Vein endothelial cell (primary cell): ENCODE data around the gene HIPK4. TPM values are rescaled to one million over a fixed set of nuclear protein-coding genes. Genes with fewer than 3 reads are reported as not detected.

ENCODE experiments used
- small RNA-seq: library from RNA; depleted of rRNA; stranded (forward); fragments of <200 nt; gene quantifications from one replicate; pipeline ENCODE3, GENCODE V24; 2012
- total RNA-seq: library from RNA; depleted of rRNA; stranded (reverse); fragments of >200 nt; gene quantifications from 2 replicates; pipeline ENCODE4 v1.2.3, GENCODE V29; 2012

Gene HIPK4
- under 0.01 and 0.10 TPM in 2 replicates for total RNA-seq

GRCh38 chr19:40390084-40390742 lies at the start of gene HIPK4:
Gene HIPK4 (minus strand): TSS chr19:40390181. CDS start chr19:40389902, 279 bp downstream.

GRCh38 chr19:40425450-40426287 lies 35.7 kb upstream of the HIPK4 start, which contains the start of gene SERTAD1:
Gene SERTAD1 (minus strand): TSS chr19:40425992. CDS start chr19:40423546, 2,446 bp downstream.

GRCh38 chr19:40413291-40413845 lies 23.4 kb upstream of the HIPK4 start, which contains the start of gene PRX:
Gene PRX (minus strand): TSS chr19:40413378. CDS start chr19:40407932, 5,446 bp downstream.

GRCh38 chr19:40348125-40348913 lies 41.7 kb downstream of the HIPK4 start, which contains the start of the genes C19orf47 and PLD3:
Gene C19orf47 (minus strand): TSS chr19:40348397. CDS start chr19:40341857, 6,540 bp downstream.
Gene PLD3 (plus strand): TSS chr19:40348695. CDS start chr19:40366484, 17,789 bp downstream.

Small RNAs within 50 kb of the gene (small RNA-seq; reads per million reads assigned to genes)
- gene MIR6796 (not detected), gene RF00019 (not detected)

Other genes with a start within 250 kb of the HIPK4 start
- 8.5 and 8.7 TPM in 2 replicates for gene MAP3K10, start 198.8 kb downstream of the HIPK4 start, total RNA-seq
- not detected in 2 replicates for gene TTC9B, start 171.8 kb downstream of the HIPK4 start, total RNA-seq
- under 0.01 TPM in 1 of 2 replicates, not detected in the other for gene CCNP, start 163.5 kb downstream of the HIPK4 start, total RNA-seq
- gene AKT2, start 104.8 kb downstream of the HIPK4 start, total RNA-seq, result 40.0 and 45.1 TPM in 2 replicates
- gene C19orf47, start 41.8 kb downstream of the HIPK4 start, total RNA-seq, result 7.3 and 7.8 TPM in 2 replicates
- 202 and 270 TPM in 2 replicates for gene PLD3, start 41.5 kb downstream of the HIPK4 start, total RNA-seq
- 1.2 and 1.3 TPM in 2 replicates for gene PRX, start 23.2 kb upstream of the HIPK4 start, total RNA-seq
- 11.4 and 16.3 TPM in 2 replicates for gene SERTAD1, start 35.8 kb upstream of the HIPK4 start, total RNA-seq
- 28.3 and 34.3 TPM in 2 replicates for gene SERTAD3, start 54.2 kb upstream of the HIPK4 start, total RNA-seq
- gene BLVRB, start 75.6 kb upstream of the HIPK4 start, total RNA-seq, result 41.4 and 51.0 TPM in 2 replicates
- gene SPTBN4, start 76.8 kb upstream of the HIPK4 start, total RNA-seq, result not detected in 2 replicates
- 20.2 and 29.7 TPM in 2 replicates for gene SHKBP1, start 186.7 kb upstream of the HIPK4 start, total RNA-seq
- gene LTBP4, start 211.2 kb upstream of the HIPK4 start, total RNA-seq, result 5.3 and 33.6 TPM in 2 replicates